ENCODE measurements around the gene CA9. TPM values are rescaled to one million over a fixed set of nuclear protein-coding genes. Genes with fewer than 3 reads are reported as not detected.
A peak's percentile ranks its signal among the peaks of the same experiment; 100 is the strongest.

The CA9 gene
- total and polyA plus RNA-seq, 2 donors (not counting 3 experiments of a cell fraction or from before 2014, with no cell fraction given), result 0.18 TPM; not detected in 1

DNA sequence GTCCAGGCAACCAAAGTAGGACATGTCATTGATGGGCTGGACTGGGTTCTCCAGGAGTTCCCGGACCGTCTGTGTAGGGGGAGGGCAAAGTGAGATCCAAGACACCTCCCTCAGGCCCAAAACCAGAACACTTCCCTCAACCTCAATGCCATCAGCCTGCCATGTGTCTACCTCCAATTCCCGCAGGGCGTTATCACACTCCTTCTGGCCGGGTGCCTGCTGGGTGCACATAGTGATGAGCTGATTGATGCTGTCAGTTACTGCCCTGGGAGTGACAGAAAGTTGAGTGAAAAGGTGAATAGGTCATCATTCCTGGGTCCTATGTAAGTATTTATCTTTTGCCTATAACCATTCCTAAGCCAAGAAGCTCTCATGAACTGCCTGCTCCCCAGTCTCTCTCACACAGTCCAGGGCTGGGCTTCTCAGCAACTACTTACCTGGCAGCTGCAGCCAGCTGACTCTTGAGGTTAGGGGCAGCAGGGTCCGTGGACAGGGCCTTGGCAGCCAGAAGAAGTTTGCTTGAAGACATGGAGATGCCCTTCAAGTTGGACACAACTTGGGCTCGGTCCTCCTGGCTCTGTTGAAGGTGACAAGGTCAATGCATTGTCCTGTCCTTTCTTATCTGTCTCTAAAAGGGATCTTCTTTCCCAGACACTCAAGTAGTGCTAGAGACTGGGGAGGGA, 37.2 kb downstream of the CA9 start:
- peaks cover 67 to 75% of the 10 kb centered on the region in 2 experiments for H3K36me3 ChIP-seq (ENCODE audit: control insufficient read depth in 2 of 2, extremely low read depth in 1 of 2, insufficient read depth in 2 of 2, low read length in 2 of 2)
- FAIRE-seq (no peak), DNase-seq (ENCODE audit: low read depth, low spot score) (no peak)
- no peak overlapping the region for H3K9ac ChIP-seq (replicated peaks; ENCODE audit: extremely low read depth, insufficient read depth, low read length)
- H4K20me1 ChIP-seq (replicated peaks; ENCODE audit: control insufficient read depth, extremely low read depth, insufficient read depth, low read length), result no peaks in the 10 kb centered on the region
- no peak for TF ChIP-seq JUN (IDR thresholded peaks at IDR 0.05; ENCODE audit: borderline replicate concordance, insufficient read depth, insufficient read length, low read depth)
- TF ChIP-seq MAX (IDR thresholded peaks at IDR 0.05; ENCODE audit: insufficient read depth, insufficient read length), result no peak
- TF ChIP-seq FOS (IDR thresholded peaks at IDR 0.05; ENCODE audit: borderline replicate concordance, insufficient read depth, low read length), result no peak
- no peak for TF ChIP-seq EZH2 (IDR thresholded peaks at IDR 0.05; ENCODE audit: borderline replicate concordance, low read depth, low read length, severe bottlenecking)
- TF ChIP-seq GATA2 (IDR thresholded peaks at IDR 0.05; ENCODE audit: insufficient read depth, insufficient read length, low read depth, low read length), result no peak
- no peak for TF ChIP-seq MYC (IDR thresholded peaks at IDR 0.05; ENCODE audit: low read depth, low read length)
- TF ChIP-seq CTCF (IDR thresholded peaks at IDR 0.05; ENCODE audit: extremely low read depth in 1 of 2, insufficient read depth in 1 of 2, low read depth in 1 of 2, low read length in 2 of 2), result no peak
- no peak for TF ChIP-seq POLR2A (IDR thresholded peaks at IDR 0.05; ENCODE audit: low read depth, low read length)
- no peak for TF ChIP-seq POLR2AphosphoS5 (IDR thresholded peaks at IDR 0.05; ENCODE audit: insufficient read depth, low read depth, low read length)
- ChIA-PET CTCF (interaction anchor here (1.3 to 2.0 kb wide), 2 partner anchors 10 to 15 kb away, joined by 3 to 16 read pairs; no protein-coding TSS in a partner anchor), POLR2A (no interaction called here)
- intact Hi-C loops (cut with micrococcal nuclease) (no loop called here), dilution Hi-C loops (cut with MboI; ENCODE audit: extremely low pct_ligation_motif_present, low sequenced_read_pairs) (no loop called here)
- no peaks in the 10 kb centered on the region for H3K27me3 ChIP-seq (ENCODE audit: control insufficient read depth in 2 of 2, insufficient read depth in 2 of 2, low read length in 2 of 2)
- H3K4me2 ChIP-seq (ENCODE audit: insufficient read depth, low read length), result no peak overlapping the region
- no peak overlapping the region for H3K4me3 ChIP-seq (replicated peaks in 1 of 3; ENCODE audit: insufficient read depth in 1 of 3, low read depth in 1 of 3, low read length in 3 of 3)
- TSS peak; percentile 52 for BruUV-seq (replicated peaks)
- H3K9me3 ChIP-seq (replicated peaks; ENCODE audit: control insufficient read depth, insufficient read depth, low read length), result no peaks in the 10 kb centered on the region
- H3K9me1 ChIP-seq (replicated peaks; ENCODE audit: control insufficient read depth, extremely low read depth, insufficient read depth, low read length), result no peaks in the 10 kb centered on the region
- no peaks in the 10 kb centered on the region for H3K4me1 ChIP-seq (ENCODE audit: control insufficient read depth, extremely low read depth, insufficient read depth, low read length)
- H3K27ac ChIP-seq (ENCODE audit: insufficient read depth, low read depth, low read length), result no peak overlapping the region
- no peak overlapping the region for H2AFZ ChIP-seq (ENCODE audit: low read depth, low read length)
- H3K79me2 ChIP-seq (ENCODE audit: control insufficient read depth, insufficient read depth, low read length), result no peaks in the 10 kb centered on the region
